Activated CD8-positive, alpha-beta T cell treated with anti-CD3 and anti-CD28 coated beads for 36 hours (primary cell): ENCODE data around the gene MUC6. TPM values are rescaled to one million over a fixed set of nuclear protein-coding genes. Genes with fewer than 3 reads are reported as not detected.

Experiments used
- ATAC-seq: fragments of 200-7000 bp; cut with Tn5 transposase; one replicate; pipeline ENCODE4 v1.10.0; 2021; ENCODE audit warnings: mild to moderate bottlenecking, moderate library complexity
- CTCF ChIA-PET: fragments of 350-600 bp; sonication (Branson Sonifier 250); formaldehyde crosslinking; loops from one replicate; lab custom pipeline; 2021; ENCODE audit warnings: antibody characterized with exemption; lab: Charles Lee
- POLR2A ChIA-PET: fragments of 350-600 bp; sonication (Branson Sonifier 250); formaldehyde crosslinking; loops from one replicate; lab custom pipeline; 2021; ENCODE audit warnings: antibody characterized with exemption; lab: Charles Lee
- DNase-seq: peaks from one replicate; pipeline ENCODE4 v3.0.0-alpha.2; 2020
- H3K27ac Mint-ChIP-seq: one replicate; pipeline ENCODE4 v1.8.0; 2021; ENCODE audit warnings: mild to moderate bottlenecking, mixed read lengths
- H3K27me3 Mint-ChIP-seq: one replicate; pipeline ENCODE4 v1.8.0; 2021; ENCODE audit warnings: mixed read lengths
- H3K36me3 Mint-ChIP-seq: one replicate; pipeline ENCODE4 v1.8.0; 2021; ENCODE audit warnings: low read depth, mixed read lengths
- H3K4me1 Mint-ChIP-seq: one replicate; pipeline ENCODE4 v1.8.0; 2021; ENCODE audit warnings: low read depth, mixed read lengths
- H3K4me3 Mint-ChIP-seq: one replicate; pipeline ENCODE4 v1.8.0; 2021; ENCODE audit warnings: mild to moderate bottlenecking, moderate library complexity, mixed read lengths
- H3K9me3 Mint-ChIP-seq: one replicate; pipeline ENCODE4 v1.8.0; 2021; ENCODE audit warnings: mixed read lengths
- CTCF ChIP-seq: fragments of 200-600 bp; IDR thresholded peaks from one replicate; pipeline ENCODE4 v1.8.0; 2022; ENCODE audit warnings: antibody characterized with exemption, mild to moderate bottlenecking
- intact Hi-C: fragments of 100-400 bp; cut with micrococcal nuclease; formaldehyde crosslinking; loops from one replicate; pipeline ENCODE4 v1.10.0; 2022
- total RNA-seq, 2 experiments: library from RNA; stranded (reverse); gene quantifications; one replicate each; pipeline ENCODE4 v1.2.3, GENCODE V29; 2021

The MUC6 gene
- total RNA-seq, 2 experiments from 2014 or later, result not detected

- ChIA-PET POLR2A (no interaction called here), CTCF (no interaction called here)
- ATAC-seq (no peak), DNase-seq (no peak)
- Mint-ChIP-seq H3K4me1 (peaks cover 9% of the 10 kb centered on the region), H3K27ac (no peak overlapping the region), H3K4me3 (no peak overlapping the region), H3K27me3 (no peaks in the 10 kb centered on the region), H3K9me3 (peaks cover under 1% of the 10 kb centered on the region), H3K36me3 (peaks cover 12% of the 10 kb centered on the region)
- no peak for TF ChIP-seq CTCF
- intact Hi-C loops, result no loop called here
Measured at GRCh38 chr11:1012291-1012690, 24.2 kb downstream of the MUC6 start.

GRCh38 chr11:1011320-1011698 is 25.2 kb downstream of the MUC6 start:
- Mint-ChIP-seq H3K27me3 (no peaks in the 10 kb centered on the region), H3K4me3 (no peak overlapping the region), H3K27ac (no peak overlapping the region), H3K36me3 (peaks cover 12% of the 10 kb centered on the region), H3K4me1 (no peaks in the 10 kb centered on the region), H3K9me3 (no peaks in the 10 kb centered on the region)
- ChIA-PET POLR2A (no interaction called here), CTCF (no interaction called here)
- intact Hi-C loops, result no loop called here
- DNase-seq (no peak), ATAC-seq (no peak)
- no peak for TF ChIP-seq CTCF

DNA sequence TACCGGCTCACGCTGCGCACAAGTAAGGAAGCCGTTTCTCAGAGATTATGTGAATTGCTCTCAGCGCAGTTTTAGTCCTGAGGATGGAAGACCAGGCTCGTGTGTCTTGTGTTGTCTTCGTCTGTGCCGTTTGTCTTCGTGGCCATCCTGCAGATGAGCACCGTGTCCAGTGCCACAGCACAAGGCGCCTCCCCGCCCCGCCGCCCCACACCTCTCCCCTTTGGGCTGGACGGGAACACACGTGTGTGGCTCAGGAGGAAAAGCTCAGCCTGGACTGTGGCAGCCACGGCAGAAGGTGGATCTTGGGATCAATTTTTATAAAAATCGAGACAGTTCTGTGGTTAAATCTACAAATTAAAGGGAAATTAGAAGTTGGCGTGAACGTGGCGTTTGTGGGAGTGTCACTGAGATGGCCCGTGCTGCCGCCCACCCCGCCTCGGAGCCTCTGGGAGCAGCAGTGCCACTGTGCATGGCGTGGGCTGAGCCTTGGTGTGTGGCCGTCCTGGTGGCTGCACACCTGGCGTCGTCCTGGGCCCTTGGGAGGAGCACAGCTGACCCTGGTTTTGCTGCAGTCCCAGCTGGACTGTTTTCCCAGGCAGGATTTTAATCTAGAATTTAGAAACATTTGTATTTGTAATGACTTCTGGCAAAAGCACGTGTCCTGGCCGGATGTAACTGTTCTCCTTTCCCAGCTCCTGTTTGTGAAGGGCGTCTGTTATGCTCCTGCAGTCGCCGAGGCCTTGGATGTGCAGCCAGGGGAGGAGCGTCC is 25.8 kb downstream of the MUC6 start:
- Mint-ChIP-seq H3K9me3 (no peaks in the 10 kb centered on the region), H3K27me3 (no peaks in the 10 kb centered on the region), H3K27ac (no peak overlapping the region), H3K4me1 (no peaks in the 10 kb centered on the region), H3K36me3 (peaks cover 12% of the 10 kb centered on the region), H3K4me3 (no peak overlapping the region)
- CTCF ChIA-PET, result no interaction called here
- ATAC-seq, result no peak
- intact Hi-C loops, result no loop called here
- POLR2A ChIA-PET, result no interaction called here
- TF ChIP-seq CTCF, result no peak
- DNase-seq, result no peak

DNA sequence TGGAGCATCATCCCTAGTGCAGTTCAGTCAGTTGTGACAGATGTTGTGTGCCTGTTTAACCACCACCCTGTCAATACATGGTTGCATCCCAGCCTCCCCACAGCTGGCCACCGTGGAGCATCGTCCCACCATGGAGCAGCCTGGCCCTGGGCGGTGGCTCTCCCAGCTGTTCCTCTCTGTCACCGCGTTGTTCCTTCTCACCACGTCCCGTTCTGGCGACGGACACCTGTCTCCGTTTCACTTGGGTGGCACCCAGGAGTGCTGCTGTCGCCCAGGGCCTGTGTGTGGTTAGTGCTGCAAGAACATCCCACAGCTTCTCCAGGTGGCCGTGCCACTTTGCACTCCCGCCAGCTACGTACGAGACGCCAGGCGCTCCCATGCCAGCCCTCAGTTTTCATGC is 26.5 kb downstream of the MUC6 start:
- TF ChIP-seq CTCF, result no peak
- DNase-seq, result no peak
- no peak overlapping the region for H3K4me3 Mint-ChIP-seq
- H3K4me1 Mint-ChIP-seq, result no peaks in the 10 kb centered on the region
- intact Hi-C loops, result no loop called here
- peaks cover 16% of the 10 kb centered on the region for H3K36me3 Mint-ChIP-seq
- CTCF ChIA-PET, result no interaction called here
- H3K9me3 Mint-ChIP-seq, result no peaks in the 10 kb centered on the region
- POLR2A ChIA-PET, result no interaction called here
- no peaks in the 10 kb centered on the region for H3K27me3 Mint-ChIP-seq
- no peak overlapping the region for H3K27ac Mint-ChIP-seq
- ATAC-seq, result no peak

DNA sequence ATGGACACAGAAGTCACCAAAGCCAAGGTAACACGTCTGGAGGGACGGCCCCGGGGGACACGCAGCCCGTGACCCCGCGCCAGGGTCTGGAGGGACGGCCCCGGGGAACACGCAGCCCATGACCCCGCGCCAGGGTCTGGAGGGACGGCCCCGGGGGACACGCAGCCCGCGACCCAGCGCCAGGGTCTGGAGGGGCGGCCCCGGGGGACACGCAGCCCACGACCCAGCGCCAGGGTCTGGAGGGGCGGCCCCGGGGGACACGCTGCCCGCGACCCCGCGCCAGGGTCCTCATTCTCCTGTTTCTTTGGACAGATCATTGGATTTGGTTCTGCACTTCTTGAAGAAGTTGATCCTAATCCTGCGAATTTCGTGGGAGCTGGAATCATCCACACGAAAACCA is 27.1 kb downstream of the MUC6 start:
- ATAC-seq, result no peak
- peaks cover 16% of the 10 kb centered on the region for H3K36me3 Mint-ChIP-seq
- POLR2A ChIA-PET, result no interaction called here

More for the DNA sequence above, 27.1 kb downstream of the MUC6 start:
- no peak for DNase-seq
- CTCF ChIA-PET, result no interaction called here
- H3K27ac Mint-ChIP-seq, result no peak overlapping the region
- TF ChIP-seq CTCF, result no peak
- H3K9me3 Mint-ChIP-seq, result no peaks in the 10 kb centered on the region
- intact Hi-C loops, result no loop called here
- H3K4me3 Mint-ChIP-seq, result no peak overlapping the region
- no peaks in the 10 kb centered on the region for H3K27me3 Mint-ChIP-seq
- H3K4me1 Mint-ChIP-seq, result no peaks in the 10 kb centered on the region
